ENCODE data around the gene CD14. TPM values are rescaled to one million over a fixed set of nuclear protein-coding genes. Genes with fewer than 3 reads are reported as not detected.

CD14 gene
- total RNA-seq, 1 experiment from 2014 or later: 0.41 TPM

- no peak for DNase-seq (ENCODE audit: low spot score)
- no peaks in the 10 kb centered on the region for H3K4me1 ChIP-seq (ENCODE audit: insufficient read depth, low read length, poor library complexity, severe bottlenecking)
- intact Hi-C loops (cut with micrococcal nuclease; ENCODE audit: unreplicated experiment): no loop called here
- H3K36me3 ChIP-seq (ENCODE audit: insufficient read depth, low read length, poor library complexity, severe bottlenecking): no peaks in the 10 kb centered on the region
- no peak overlapping the region for H3K27ac ChIP-seq (ENCODE audit: low read depth, low read length, poor library complexity, severe bottlenecking)
- no peaks in the 10 kb centered on the region for H3K9me3 ChIP-seq (ENCODE audit: low read depth, low read length, poor library complexity, severe bottlenecking)
- BruUV-seq (replicated peaks): no TSS peak
- H3K4me3 ChIP-seq (ENCODE audit: low read depth, low read length, poor library complexity, severe bottlenecking): no peak overlapping the region
- no peaks in the 10 kb centered on the region for H3K27me3 ChIP-seq (replicated peaks; ENCODE audit: insufficient read depth, low read depth, low read length, poor library complexity)
- ChIA-PET POLR2A (ENCODE audit: low non-redundant PET) (no interaction called here), CTCF (no interaction called here)
- TF ChIP-seq EZH2 (IDR thresholded peaks at IDR 0.05; ENCODE audit: borderline replicate concordance, low read depth, low read length, poor library complexity, severe bottlenecking) (no peak), CTCF (conservative IDR thresholded peaks at IDR 0.05; ENCODE audit: low read depth, low read length) (no peak)
These were observed 44.5 kb downstream of the CD14 start for GRCh38 chr5:140588311-140589070.

GRCh38 chr5:140587495-140587894 is 45.5 kb downstream of the CD14 start:
- H3K36me3 ChIP-seq (ENCODE audit: insufficient read depth, low read length, poor library complexity, severe bottlenecking): no peaks in the 10 kb centered on the region
- intact Hi-C loops (cut with micrococcal nuclease; ENCODE audit: unreplicated experiment): no loop called here
- H3K27me3 ChIP-seq (replicated peaks; ENCODE audit: insufficient read depth, low read depth, low read length, poor library complexity): no peaks in the 10 kb centered on the region
- CTCF ChIA-PET: no interaction called here
- DNase-seq (ENCODE audit: low spot score): no peak
- no TSS peak for BruUV-seq (replicated peaks)
- H3K4me1 ChIP-seq (ENCODE audit: insufficient read depth, low read length, poor library complexity, severe bottlenecking): no peaks in the 10 kb centered on the region
- H3K27ac ChIP-seq (ENCODE audit: low read depth, low read length, poor library complexity, severe bottlenecking): no peak overlapping the region
- H3K9me3 ChIP-seq (ENCODE audit: low read depth, low read length, poor library complexity, severe bottlenecking): no peaks in the 10 kb centered on the region
- TF ChIP-seq EZH2 (IDR thresholded peaks at IDR 0.05; ENCODE audit: borderline replicate concordance, low read depth, low read length, poor library complexity, severe bottlenecking): no peak
- no peak for TF ChIP-seq CTCF (conservative IDR thresholded peaks at IDR 0.05; ENCODE audit: low read depth, low read length)
- H3K4me3 ChIP-seq (ENCODE audit: low read depth, low read length, poor library complexity, severe bottlenecking): no peak overlapping the region
- POLR2A ChIA-PET (ENCODE audit: low non-redundant PET): no interaction called here

Small RNAs within 50 kb of the gene (microRNA-seq; reads per million reads assigned to microRNA genes)
- gene MIR3655: not detected

Other genes with a start within 250 kb of the CD14 start
- gene ANKHD1, start 231.3 kb downstream of the CD14 start, total RNA-seq (2021): 167 and 169 TPM in 2 replicates
- gene EIF4EBP3, start 85.5 kb downstream of the CD14 start, total RNA-seq (2021): 5.6 and 7.6 TPM in 2 replicates
- 55.1 and 62.3 TPM in 2 replicates for gene SRA1, start 75.7 kb downstream of the CD14 start, total RNA-seq (2021)
- gene APBB3, start 68.6 kb downstream of the CD14 start, total RNA-seq (2021): 27.8 and 30.2 TPM in 2 replicates
- 99.6 and 101 TPM in 2 replicates for gene SLC35A4, start 68.3 kb downstream of the CD14 start, total RNA-seq (2021)
- 24.1 and 26.5 TPM in 2 replicates for gene TMCO6, start 6.3 kb upstream of the CD14 start, total RNA-seq (2021)
- 60.0 and 63.4 TPM in 2 replicates for gene NDUFA2, start 14.5 kb upstream of the CD14 start, total RNA-seq (2021)
- gene IK, start 14.7 kb upstream of the CD14 start, total RNA-seq (2021): 116 and 120 TPM in 2 replicates
- 31.1 and 33.2 TPM in 2 replicates for gene WDR55, start 31.7 kb upstream of the CD14 start, total RNA-seq (2021)
- gene DND1, start 40.4 kb upstream of the CD14 start, total RNA-seq (2021): 2.3 and 3.0 TPM in 2 replicates
- 95.6 and 101 TPM in 2 replicates for gene HARS1, start 58.2 kb upstream of the CD14 start, total RNA-seq (2021)
- 33.0 and 33.7 TPM in 2 replicates for gene HARS2, start 58.3 kb upstream of the CD14 start, total RNA-seq (2021)
- gene ZMAT2, start 67.3 kb upstream of the CD14 start, total RNA-seq (2021): 64.0 and 68.0 TPM in 2 replicates
- 0.45 and 0.96 TPM in 2 replicates for gene PCDHA1, start 153.0 kb upstream of the CD14 start, total RNA-seq (2021)
- 0.06 and 0.15 TPM in 2 replicates for gene PCDHA2, start 161.7 kb upstream of the CD14 start, total RNA-seq (2021)
- gene PCDHA3, start 167.9 kb upstream of the CD14 start, total RNA-seq (2021): 2.6 and 3.2 TPM in 2 replicates
- 0.39 and 0.58 TPM in 2 replicates for gene PCDHA4, start 173.9 kb upstream of the CD14 start, total RNA-seq (2021)
- 2.1 and 2.2 TPM in 2 replicates for gene PCDHA5, start 188.4 kb upstream of the CD14 start, total RNA-seq (2021)
- gene PCDHA6, start 194.8 kb upstream of the CD14 start, total RNA-seq (2021): 12.6 and 12.7 TPM in 2 replicates
- gene PCDHA7, start 201.1 kb upstream of the CD14 start, total RNA-seq (2021): 2.6 and 3.8 TPM in 2 replicates
- 1.4 and 1.5 TPM in 2 replicates for gene PCDHA8, start 208.0 kb upstream of the CD14 start, total RNA-seq (2021)
- gene PCDHA9, start 215.2 kb upstream of the CD14 start, total RNA-seq (2021): 0.33 and 0.37 TPM in 2 replicates
- 11.5 and 11.6 TPM in 2 replicates for gene PCDHA10, start 222.7 kb upstream of the CD14 start, total RNA-seq (2021)
- gene PCDHA11, start 235.8 kb upstream of the CD14 start, total RNA-seq (2021): 11.4 and 15.5 TPM in 2 replicates
- 10.5 and 10.7 TPM in 2 replicates for gene PCDHA12, start 242.1 kb upstream of the CD14 start, total RNA-seq (2021)
- gene PCDHA13, start 248.9 kb upstream of the CD14 start, total RNA-seq (2021): 5.8 and 6.2 TPM in 2 replicates